ENCODE data around the gene NOS3. TPM values are rescaled to one million over a fixed set of nuclear protein-coding genes. Genes with fewer than 3 reads are reported as not detected.

Gene NOS3
- polyA plus RNA-seq, 1 donor from 2014 or later, result not detected

GRCh38 chr7:150957133-150958020, 33.4 kb upstream of the NOS3 start:
- no peak overlapping the region for H2AFZ ChIP-seq (ENCODE audit: low read depth, low read length)
- H3K9me2 ChIP-seq (ENCODE audit: insufficient read depth, low read length), result no peaks in the 10 kb centered on the region
- no peaks in the 10 kb centered on the region for H3F3A ChIP-seq (ENCODE audit: insufficient read depth, low read length, poor library complexity, severe bottlenecking)
- no peak overlapping the region for H3K27ac ChIP-seq (ENCODE audit: low read length)
- TF ChIP-seq EZH2 (IDR thresholded peaks at IDR 0.05; ENCODE audit: borderline replicate concordance, insufficient read depth, low read length, poor library complexity, severe bottlenecking) (no peak), MXI1 (conservative IDR thresholded peaks at IDR 0.05; ENCODE audit: poor library complexity, severe bottlenecking) (no peak), CTCF (IDR thresholded peaks at IDR 0.05; ENCODE audit: poor library complexity, severe bottlenecking) (no peak), EP300 (conservative IDR thresholded peaks at IDR 0.05; ENCODE audit: poor library complexity, severe bottlenecking) (no peak), TAF1 (IDR thresholded peaks at IDR 0.05; ENCODE audit: low read depth) (no peak), REST (IDR thresholded peaks at IDR 0.05; ENCODE audit: borderline replicate concordance) (no peak), POLR2AphosphoS5 (IDR thresholded peaks at IDR 0.05) (no peak), RAD21 (conservative IDR thresholded peaks at IDR 0.05) (no peak), SMC3 (conservative IDR thresholded peaks at IDR 0.05; ENCODE audit: poor library complexity) (no peak)
- no peak overlapping the region for H3K9ac ChIP-seq (ENCODE audit: low read length)
- no peaks in the 10 kb centered on the region for H3K79me2 ChIP-seq (replicated peaks; ENCODE audit: insufficient read depth, low read length)
- no peaks in the 10 kb centered on the region for H4K20me1 ChIP-seq (ENCODE audit: insufficient read depth)
- no peak overlapping the region for H3K4me3 ChIP-seq (ENCODE audit: low read length)
- no peaks in the 10 kb centered on the region for H3K36me3 ChIP-seq (ENCODE audit: insufficient read depth, low read length)
- no peak overlapping the region for H3K4me2 ChIP-seq (ENCODE audit: low read length)
- H3K27me3 ChIP-seq (ENCODE audit: insufficient read depth, low read depth, low read length), result no peaks in the 10 kb centered on the region
- no peaks in the 10 kb centered on the region for H3K9me3 ChIP-seq (ENCODE audit: low read length)

- no peaks in the 10 kb centered on the region for H3F3A ChIP-seq (ENCODE audit: insufficient read depth, low read length, poor library complexity, severe bottlenecking)
- H3K4me2 ChIP-seq (ENCODE audit: low read length), result no peak overlapping the region
- no peaks in the 10 kb centered on the region for H3K9me2 ChIP-seq (ENCODE audit: insufficient read depth, low read length)
- H2AFZ ChIP-seq (ENCODE audit: low read depth, low read length), result no peak overlapping the region
- no peaks in the 10 kb centered on the region for H3K9me3 ChIP-seq (ENCODE audit: low read length)
- no peaks in the 10 kb centered on the region for H3K27me3 ChIP-seq (ENCODE audit: insufficient read depth, low read depth, low read length)
- no peaks in the 10 kb centered on the region for H3K36me3 ChIP-seq (ENCODE audit: insufficient read depth, low read length)
- no peaks in the 10 kb centered on the region for H4K20me1 ChIP-seq (ENCODE audit: insufficient read depth)
- no peak overlapping the region for H3K27ac ChIP-seq (ENCODE audit: low read length)
- no peak overlapping the region for H3K4me3 ChIP-seq (ENCODE audit: low read length)
- no peak for TF ChIP-seq POLR2AphosphoS5 (IDR thresholded peaks at IDR 0.05)
- TF ChIP-seq SMC3 (conservative IDR thresholded peaks at IDR 0.05; ENCODE audit: poor library complexity), result no peak
- H3K79me2 ChIP-seq (replicated peaks; ENCODE audit: insufficient read depth, low read length), result no peaks in the 10 kb centered on the region
- H3K9ac ChIP-seq (ENCODE audit: low read length), result no peak overlapping the region
These were observed 32.7 kb upstream of the NOS3 start for GRCh38 chr7:150958062-150958552.
